Activated T-cell treated with anti-CD3 and anti-CD28 coated beads for 4 hours (primary cell): Measurements from ENCODE around the gene KIFC3.
"Not testable (repeated sequence)": the region's sequence is repeated elsewhere in the genome, so short reads cannot be mapped to it uniquely, and the experiment has no call there.

ENCODE experiments used
- DNase-seq: peaks from one replicate; pipeline ENCODE4 v3.0.0-alpha.2; 2020

Gene KIFC3

DNA sequence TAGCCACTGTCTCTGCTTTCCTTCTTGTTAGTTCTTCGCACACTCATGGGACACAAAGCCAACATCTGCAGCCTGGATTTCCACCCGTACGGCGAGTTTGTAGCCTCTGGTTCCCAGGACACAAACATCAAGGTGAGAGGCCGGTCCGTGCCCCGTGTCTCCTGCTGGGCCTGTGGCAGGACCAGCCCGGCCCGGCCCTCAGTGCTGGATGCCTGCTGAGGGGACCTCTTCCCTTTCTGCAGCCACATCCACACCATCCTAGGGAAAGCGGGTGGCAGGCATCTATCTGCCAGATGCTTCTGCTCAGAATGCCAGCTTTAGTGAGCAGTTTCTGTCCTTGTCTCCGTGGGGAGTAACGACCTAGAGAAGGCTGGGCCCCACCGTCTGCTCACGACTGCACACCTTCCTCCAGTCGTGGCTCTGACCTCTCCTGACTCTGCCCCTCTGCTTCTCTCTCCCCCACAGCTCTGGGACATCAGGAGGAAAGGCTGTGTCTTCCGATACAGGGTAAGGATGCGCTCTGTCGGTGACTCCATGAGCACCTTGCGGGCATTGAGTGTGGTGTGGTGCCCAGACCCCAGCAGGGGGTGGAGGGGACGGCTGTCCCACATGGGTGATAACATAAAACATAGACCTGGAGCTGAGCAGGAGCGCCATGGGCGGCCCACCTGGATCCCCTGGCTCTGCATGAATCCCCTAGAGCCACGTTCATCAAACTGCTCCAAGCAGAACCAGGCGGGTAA, 51.3 kb downstream of the KIFC3 start:
- no peak for DNase-seq

DNA sequence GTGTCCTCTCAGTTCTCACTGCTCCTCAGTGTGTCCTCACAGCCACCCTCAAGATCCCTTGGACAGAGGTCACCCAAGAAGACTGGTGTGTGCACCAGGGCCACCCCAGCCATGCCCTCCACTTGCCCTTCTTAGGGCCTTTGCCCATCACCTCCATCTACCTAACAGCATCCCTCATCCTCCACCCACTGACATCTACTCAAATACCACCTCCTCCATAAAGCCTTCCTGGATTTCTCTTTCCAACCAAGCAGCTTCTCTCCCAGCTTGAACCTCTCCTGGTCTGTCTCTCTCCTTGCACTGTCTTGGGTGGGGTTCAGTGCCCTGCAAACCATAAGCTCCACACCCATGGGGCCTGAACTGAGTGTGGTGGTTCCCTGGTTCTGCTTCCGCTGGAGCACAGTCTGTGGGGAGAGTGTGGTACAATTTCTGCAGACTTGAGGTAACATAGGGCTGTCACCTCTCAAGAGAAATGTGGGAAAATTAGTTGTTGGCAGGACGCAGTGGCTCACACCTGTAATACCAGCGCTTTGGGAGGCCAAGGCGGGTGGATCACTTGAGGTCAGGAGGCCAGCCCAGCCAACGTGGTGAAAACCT, 52.3 kb downstream of the KIFC3 start:
- no peak for DNase-seq

DNA sequence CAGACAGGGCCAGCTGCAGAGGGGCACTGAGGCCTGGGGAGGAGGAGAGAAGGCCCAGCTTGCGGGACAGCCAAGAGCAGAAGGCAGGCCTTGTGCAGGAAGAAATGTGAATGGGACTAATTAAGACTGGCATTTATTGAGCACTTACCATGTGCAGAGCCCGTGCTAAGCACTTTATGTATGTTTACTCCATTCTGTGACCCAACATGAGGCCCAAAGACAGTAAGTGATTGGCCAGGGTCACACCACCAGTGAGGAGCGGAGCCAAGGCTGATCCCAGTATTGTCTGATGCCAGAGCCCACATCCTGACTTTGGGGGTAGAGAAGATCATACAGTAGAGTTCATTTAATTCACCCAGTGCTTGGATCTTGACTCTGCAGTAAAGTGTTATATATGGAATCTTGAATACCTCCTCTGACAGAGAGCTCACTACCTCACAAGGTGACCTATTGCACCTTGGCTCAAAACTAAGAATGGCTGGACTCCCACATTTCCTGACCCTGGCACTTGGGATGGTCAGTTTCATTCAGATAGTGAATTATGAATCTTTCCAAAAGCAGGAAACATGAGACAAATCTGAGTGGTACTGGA, 53.1 kb downstream of the KIFC3 start:
- DNase-seq = no peak

DNA sequence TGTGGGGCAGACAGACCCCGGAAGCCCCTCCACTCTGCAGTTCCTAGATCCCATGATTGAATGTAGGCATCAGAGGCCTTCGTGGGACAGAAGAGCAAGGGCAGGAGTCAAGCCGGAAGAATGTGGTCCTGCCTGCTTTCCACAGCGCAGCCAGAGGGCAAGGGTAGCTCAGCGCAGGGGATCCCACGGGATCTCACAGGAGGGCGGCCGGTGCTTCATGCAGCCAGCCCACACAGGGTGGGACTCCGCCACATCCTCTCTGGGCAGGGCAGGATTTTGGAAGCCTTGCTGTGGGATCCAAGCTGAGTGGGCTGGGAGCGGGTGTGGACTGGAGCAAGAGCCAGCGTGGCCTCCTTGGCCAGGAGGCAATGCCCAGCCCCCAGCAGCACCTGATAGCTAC, 53.7 kb downstream of the KIFC3 start:
- no peak for DNase-seq

DNA sequence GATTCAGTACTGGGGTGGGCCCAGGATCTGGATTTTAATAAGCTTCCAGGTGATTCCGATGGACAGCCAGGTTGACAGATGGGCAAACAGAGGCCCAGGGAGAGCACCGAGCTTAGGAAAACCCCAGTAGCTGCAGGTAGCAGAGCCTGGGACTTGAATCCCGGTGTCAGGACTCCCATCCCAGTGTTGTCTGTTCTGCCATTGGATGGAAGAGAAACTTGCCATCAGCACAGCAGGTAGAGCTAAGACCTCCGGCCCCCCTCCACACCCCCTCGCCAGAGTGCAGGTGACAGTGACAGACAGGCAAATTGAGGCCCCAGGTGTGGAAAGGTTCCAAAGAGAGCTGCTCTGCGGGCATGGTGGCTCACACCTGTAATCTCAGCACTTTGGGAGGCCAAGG, 54.3 kb downstream of the KIFC3 start:
- no peak for DNase-seq

DNA sequence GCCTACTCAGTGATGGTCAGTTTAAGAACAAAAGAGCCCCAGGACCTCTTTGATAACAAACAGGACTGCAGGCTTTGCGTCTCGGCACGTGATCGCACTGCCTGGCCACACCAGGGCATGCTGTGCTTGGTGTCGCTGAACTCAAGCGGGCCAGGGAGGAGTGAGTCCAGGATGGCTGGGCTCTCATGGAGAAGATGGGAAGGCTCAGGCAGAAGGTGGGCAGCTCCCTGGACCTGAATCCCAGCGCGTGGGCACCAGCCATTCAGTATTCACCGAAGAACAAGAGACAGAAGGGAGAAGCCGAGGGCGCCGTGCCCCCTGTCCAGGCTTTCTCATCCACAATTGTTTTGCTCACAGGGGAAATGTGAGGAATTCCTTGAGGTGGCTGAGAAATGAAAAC, 54.8 kb downstream of the KIFC3 start:
- no peak for DNase-seq

DNA sequence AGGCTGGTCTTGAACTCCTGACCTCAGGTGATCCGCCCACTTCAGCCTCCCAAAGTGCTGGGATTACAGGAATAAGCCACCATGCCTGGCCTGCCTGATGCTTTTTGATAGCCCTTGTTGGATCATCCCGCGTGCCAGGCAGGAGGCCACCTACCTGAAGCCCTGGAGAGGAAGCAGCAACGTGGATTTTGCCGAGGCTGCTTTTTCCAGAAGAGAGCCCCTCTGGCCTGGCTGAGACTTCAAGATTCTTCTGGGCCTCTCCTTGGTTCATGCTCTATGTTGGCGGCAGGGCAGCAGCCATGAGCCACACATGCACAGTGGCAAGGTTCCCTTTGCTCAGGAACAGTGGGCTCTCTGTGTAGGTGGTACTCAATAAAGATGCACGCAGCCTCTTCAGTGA, 55.2 kb downstream of the KIFC3 start:
- DNase-seq = no peak

DNA sequence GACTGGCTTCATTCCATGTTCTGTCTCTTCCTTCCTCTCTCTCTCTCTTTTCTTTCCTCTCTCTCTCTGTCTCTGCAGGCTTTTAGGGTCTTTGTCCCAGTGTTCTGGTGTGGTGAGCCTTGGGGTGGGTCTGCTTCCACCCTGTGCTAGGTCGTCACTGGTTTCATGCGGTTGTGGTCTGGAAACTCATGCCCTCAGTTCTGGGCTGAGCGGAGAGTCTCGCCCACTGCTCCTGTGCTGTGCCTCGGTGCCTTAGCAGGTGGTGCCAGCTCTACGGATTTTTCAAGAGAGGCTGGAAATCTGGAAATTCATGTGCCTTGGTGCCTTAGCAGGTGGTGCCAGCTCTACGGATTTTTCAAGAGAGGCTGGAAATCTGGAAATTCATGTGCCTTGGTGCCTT, 56.0 kb downstream of the KIFC3 start:
- DNase-seq = not testable (repeated sequence)

DNA sequence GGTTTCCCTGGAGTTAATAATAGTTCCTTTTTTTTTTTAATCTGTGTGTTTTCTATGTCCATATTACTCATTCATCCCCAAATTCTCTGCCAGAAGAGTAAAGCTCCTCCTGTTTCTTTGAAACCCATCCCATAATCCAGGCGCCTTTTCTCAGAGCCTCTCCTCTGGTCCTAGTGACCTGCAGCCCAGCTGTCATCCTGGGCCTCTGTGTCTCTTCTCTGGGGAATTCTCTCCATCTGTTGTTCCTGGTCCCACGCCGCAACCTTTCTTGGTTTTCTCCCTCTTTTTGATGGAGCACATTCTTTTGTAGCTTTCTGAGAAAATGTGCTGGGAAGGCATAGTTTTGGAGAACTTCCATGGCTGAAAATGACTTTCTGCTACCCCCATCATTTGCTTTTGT, 56.5 kb downstream of the KIFC3 start:
- no peak for DNase-seq

DNA sequence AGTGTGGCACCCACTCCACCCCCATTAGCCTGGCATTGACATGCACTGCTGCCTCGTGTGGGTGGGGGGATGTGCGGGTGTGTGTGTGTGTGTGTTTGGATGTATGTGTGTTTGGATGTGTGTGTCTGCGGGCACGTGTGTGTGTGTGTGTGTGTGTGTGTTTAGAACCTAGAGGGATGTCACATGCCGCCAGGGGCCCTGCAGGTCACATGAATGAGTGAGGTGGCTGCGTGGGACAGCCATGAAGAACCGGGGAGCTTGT, 57.7 kb downstream of the KIFC3 start:
- no peak for DNase-seq

DNA sequence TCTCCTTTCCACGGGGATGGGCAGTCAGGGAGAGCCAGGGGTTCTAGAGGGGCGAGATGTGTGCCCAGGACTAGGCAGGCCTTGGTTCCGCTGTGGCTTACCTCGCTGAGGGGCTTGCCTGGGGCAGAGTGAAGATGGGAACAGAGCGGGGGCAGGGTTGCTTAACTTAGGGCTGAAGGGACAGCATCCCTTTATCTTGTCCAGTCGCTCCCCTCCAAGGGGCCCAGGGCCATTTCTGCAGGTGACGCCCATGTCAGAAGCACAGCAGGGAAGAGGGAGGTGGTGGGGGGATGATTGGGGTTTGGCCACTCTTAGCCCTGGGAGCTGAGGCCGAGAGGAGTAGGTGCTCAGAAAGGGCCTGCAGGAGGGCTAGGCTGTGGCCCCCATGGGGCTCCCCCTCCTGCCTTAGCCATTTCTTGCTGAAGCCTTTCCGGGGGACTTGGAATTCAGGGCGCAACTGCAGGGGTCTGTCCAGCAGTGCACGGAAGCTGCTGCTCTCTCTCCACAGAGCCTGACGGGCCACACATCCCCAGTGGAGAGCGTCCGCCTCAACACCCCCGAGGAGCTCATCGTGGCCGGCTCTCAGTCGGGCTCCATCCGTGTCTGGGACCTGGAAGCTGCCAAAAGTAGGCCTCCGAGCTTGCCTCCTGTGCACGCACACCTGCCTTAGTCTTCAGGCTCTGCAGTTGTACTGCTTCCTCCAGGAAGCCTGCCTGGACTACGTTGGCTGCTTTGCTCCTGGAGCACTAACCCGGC, 58.2 kb downstream of the KIFC3 start:
- DNase-seq = no peak

DNA sequence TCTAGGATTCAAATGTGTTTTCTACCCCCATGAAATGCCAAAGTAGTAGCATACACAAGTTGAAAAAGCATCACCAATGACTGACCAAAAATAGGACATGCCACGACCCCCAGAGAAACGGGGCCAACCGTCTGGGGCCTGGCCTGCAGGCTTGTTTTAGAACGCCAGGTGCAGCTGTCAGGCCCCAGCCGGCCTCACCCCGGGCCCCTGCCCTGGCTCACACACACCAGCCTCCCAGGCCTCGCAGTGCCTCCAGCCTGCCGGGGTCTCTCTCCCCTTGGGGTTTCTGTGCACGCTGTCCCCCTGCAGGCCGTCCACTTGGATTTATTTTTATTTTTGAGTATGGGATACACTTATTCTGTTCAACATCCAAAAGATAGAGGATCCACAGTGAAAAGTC, 58.8 kb downstream of the KIFC3 start:
- no peak for DNase-seq

DNA sequence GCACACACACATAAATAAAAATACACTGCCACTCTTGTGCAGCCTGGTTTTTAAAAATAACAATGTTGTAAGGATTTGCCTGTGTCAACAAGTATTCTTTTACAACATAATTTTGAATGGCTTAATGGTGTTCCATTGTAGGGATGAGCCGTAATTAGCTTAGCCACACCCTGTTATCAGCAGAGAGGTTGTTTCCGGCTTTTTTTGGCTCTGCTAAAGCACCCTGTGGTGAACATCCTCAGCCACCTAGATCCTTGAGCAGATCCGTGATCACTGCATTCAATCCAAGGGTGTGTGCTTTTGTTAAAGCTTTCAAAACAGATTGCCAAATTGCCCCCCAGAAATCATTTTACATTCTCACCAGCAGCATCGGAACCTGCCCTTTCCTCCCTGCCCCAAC, 59.7 kb downstream of the KIFC3 start:
- no peak for DNase-seq

DNA sequence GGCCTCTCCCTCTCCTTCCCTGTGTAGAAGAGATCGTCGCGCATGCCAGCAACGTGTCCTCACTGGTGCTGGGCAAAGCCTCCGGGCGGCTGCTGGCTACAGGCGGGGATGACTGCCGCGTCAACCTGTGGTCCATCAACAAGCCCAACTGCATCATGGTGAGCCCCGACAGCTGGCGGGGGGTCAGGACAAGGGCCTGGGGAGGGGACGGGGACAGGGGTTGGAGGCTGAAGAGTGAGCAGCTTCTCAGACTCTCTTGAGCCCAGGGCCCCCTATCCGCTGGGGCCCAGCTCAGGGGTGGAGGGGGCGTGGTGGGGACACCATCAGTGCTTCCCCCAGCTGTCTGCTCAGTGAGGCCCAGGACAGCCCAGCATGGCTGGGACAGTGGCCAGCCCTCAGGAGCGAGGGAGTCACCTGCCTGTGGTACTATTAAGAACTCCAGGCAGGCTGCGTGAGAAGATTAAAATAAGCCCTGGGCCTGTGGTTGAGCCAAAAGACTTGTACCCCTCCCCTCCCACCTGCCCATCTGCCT, 60.6 kb downstream of the KIFC3 start:
- no peak for DNase-seq

DNA sequence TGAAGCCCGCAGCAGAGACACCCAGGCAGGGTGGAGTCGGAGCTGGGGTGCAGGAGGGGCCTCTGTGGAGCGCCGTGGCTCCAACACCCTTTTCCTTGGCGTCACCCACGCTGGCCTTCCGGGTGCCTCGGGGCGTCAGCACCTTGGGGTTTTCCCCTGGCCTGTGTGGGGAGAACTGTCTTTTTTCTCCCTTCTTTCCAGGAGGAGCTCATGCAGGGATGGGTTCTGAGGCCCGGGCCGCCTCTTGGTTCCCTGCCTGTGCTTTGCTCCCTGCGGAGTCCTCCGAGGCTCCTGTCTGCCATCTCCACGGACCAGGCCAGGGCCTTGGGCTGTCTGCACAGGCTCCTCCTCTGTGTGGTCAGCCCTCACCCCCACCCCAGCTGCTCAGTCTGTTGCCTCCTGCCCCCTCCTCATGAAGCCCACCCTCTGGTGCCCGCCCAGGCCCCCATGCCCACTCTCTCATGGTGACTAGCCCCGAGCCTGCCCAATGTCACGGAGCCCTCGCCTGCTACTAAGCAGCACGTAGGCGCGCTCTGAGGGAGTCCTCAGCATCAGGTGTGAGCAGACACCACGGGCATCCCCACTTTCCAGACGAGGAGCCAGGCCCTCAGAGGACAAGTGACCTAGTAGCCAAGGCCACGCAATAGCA, 61.7 kb downstream of the KIFC3 start:
- no peak for DNase-seq

DNA sequence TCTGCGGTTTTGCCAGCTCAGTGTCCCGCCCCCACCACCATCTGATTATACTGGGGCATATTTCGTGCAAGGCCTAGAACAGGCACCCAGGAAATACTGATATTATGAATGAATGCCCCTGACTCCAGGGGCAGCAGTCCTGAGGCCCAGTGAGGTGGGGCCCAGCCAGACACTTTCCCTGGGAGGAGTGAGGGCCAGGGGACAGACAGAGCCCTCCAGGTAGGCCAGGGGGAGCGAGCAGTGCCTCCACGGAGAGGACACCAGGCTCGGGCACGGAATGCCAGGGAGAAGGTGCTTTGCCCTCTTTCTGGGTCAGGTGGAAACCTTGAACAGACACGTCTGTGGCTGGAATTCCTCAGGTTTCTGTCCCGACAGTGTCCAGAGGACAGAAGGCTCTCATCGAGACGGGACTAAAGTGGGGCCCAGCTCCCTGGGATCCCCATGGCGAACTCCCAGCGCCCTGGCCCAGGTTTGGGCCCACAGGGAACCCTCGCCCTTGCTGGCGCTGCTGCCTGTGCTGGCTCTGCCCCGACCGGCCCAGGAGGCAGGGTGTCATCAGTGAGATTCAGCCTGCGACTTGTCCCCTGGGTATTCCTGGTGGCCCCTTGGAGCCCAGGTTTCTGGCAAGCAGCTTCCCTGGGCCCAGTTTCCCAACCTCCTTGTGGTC, 62.4 kb downstream of the KIFC3 start:
- DNase-seq = no peak

DNA sequence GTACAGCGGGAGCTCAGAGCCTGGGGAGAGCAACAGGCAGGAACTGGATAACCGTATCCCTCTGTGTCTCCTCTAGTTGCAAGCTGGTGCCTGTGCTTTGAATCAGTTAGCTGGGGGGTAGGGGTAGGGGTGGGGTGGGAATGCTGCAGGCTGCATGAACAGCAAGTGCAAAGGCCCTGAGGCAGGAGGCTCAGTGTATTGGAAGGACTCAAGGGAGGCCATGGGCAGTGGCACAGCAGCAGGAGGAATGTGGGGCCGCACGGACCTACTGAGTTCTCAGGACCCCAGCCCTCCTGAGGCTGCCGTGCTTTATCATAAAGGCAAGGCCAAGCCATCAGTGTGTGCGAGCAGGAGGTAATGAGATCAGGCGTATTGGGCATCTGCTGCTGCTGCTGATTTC, 63.4 kb downstream of the KIFC3 start:
- no peak for DNase-seq

DNA sequence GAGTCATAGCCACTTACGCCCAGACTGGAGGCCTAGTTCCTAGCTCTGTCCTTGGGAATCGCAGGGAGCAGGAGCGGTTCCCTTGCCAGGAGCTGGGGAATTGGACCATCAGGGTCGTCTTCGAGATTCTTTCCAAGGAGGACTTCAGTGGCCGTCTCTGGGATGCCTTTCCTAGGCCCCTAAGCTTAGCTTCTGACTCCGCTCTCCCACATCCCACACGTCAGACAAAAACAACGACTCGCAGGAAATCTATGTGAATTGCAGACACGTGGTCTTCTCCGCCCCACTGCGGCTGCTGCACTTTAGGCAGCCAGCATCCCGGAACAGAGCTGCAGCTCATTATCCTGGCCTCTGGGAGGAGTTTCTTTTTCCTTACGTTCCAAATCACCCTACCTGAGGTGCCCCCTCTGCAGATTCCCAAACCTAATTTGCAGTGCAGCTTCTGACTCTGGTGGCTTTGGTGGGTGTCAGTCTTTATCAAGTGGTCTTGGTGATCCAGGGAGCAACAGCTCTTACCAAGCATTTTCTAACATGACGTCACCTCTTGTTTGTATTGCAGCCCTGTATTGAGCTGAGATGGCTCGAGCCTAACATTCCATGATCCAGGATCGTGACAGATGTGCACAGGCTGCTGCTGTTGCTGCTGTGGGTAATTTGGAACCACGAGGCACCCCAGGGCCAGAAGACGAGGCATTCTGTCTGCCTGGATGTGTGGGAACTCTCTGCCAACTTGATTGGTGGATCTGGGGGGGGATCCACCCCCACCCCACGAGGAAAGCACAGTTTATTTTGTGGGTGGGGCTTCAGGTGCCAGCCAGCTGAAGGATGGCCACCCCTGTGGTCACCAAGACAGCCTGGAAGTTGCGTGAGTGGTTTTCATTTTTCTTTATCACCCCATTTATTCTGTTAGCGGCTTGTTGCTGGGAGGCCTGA, 65.6 kb downstream of the KIFC3 start:
- DNase-seq = peak; percentile 17

DNA sequence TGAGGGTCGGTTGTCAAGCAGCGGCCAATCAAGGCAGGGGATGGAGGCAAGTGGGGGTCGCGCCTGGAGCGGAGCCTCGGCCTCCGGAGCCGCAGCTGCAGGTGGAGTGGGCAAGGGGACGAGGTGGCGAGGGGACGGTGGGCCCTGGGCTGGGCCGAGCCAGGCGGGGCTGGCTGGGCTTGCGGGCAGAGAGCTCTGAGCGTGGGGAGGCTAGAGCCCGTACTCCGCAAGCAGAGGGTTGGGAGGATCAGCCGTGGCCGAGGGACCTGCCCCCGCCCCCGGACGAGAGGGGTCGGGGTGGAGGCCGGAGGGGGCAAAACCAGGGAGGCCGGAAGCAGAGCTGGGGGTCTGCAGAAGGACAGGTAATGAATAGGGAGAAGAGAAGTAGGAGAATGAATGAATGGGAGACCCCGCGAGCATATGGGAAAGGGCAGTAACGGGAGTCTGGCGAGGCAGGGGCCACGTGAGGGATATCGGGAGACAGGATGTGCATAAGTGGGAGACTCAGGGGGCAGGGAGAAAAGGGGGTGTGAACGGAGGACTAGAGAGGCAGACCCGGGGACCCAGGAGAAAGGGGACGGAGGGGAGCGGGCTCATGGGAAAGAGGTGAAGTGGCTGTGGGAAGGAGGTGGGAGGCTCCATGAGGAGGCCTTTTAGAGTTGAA, 66.4 kb downstream of the KIFC3 start, which contains the start of gene KATNB1:
TSS of gene KATNB1 (plus strand) at position 16 of the 664 bp plus-strand sequence. CDS start 1,474 bp downstream, outside the sequence.
- no peak for DNase-seq

DNA sequence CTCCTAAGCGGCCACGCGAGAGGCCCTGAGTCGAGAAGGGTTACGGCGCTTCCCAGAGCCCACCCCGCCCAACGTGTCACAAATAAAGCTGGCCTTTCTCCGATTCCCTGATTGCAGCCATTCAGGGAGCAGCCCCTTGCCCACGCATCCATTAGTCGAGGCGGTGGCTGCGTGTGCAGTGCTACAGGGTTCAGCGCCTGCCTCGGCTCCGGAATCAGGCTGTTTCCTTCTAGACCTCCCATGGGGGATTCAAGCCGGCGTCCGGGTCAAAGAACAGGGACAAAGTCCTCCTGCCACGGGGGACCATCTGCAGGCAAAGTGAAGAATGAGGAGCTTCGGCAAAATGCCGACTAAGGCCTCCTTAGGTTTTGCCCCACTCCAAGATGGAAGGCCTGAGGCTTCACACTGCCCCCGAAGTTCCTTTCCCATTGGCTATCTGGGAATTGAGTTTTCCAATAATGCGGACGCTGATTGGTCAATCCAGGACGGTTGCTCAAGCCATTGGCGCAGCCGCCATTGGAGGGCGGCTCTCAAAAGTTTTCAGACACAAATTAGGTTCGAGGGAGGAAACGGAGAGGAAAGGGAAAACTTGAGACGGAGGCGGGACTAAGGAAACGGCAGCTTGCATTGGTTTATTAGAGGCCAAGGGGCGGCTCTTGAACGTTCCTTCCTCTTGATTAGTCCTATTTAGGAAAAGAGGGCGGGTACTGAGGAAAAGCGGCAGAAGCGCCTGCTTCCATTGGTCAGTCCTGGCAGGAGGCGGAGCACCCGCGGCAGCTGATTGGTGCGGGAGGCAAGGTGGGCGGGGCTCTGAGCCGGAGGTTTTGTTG, 67.2 kb downstream of the KIFC3 start:
- peak; percentile 94 for DNase-seq
